ENCODE measurements around the gene MT1E.
A peak's percentile ranks its signal among the peaks of the same experiment; 100 is the strongest.

The MT1E gene

DNA sequence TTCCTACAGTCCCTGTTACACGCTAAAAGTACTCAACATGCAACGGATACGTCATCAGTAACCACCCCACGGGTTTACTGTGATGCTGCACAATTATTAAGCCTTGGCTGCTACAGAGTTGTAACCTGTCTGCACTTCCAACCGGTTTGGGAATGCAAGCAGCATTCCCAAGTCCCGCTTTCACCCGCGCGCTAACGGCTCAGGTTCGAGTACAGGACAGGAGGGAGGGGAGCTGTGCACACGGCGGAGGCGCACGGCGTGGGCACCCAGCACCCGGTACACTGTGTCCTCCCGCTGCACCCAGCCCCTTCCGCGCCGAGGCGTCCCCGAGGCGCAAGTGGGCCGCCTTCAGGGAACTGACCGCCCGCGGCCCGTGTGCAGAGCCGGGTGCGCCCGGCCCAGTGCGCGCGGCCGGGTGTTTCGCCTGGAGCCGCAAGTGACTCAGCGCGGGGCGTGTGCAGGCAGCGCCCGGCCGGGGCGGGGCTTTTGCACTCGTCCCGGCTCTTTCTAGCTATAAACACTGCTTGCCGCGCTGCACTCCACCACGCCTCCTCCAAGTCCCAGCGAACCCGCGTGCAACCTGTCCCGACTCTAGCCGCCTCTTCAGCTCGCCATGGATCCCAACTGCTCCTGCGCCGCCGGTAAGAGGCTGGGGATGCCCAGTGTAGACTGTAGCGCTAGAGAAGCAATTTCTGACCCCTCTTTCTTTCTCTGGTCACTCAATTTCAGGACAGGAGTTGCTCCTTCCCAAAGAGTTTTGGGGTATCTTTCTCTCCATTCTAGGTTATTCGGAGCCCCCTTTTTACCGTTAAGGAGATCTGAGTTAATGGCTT, 17.3 kb upstream of the MT1E start, which contains the start of gene MT2A:
Gene MT2A, plus strand, starts transcription at position 542 of the 833 bp plus-strand sequence. Its CDS starts 72 bp downstream, at position 614.
- H3K9me3 ChIP-seq (ENCODE audit: control insufficient read depth in 1 of 2, low read length in 2 of 2): no peaks in the 10 kb centered on the region
- H3K36me3 ChIP-seq (ENCODE audit: control insufficient read depth in 1 of 2, insufficient read depth in 2 of 2, low read length in 2 of 2): peaks cover 0 to 7% of the 10 kb centered on the region in 2 donors
- peak within 1 kb of the TSS; percentile 96 for H3K27ac ChIP-seq (ENCODE audit: low read length)
- peak within 1 kb of the TSS; percentile 82 to 91 for H3K4me3 ChIP-seq (ENCODE audit: low read depth in 1 of 2, low read length in 2 of 2)
- H3K4me1 ChIP-seq (ENCODE audit: control insufficient read depth in 1 of 2, insufficient read depth in 2 of 2, low read length in 2 of 2): peaks cover 3 to 10% of the 10 kb centered on the region in 2 donors
- no peaks in the 10 kb centered on the region for H3K27me3 ChIP-seq (ENCODE audit: low read depth, low read length)

DNA sequence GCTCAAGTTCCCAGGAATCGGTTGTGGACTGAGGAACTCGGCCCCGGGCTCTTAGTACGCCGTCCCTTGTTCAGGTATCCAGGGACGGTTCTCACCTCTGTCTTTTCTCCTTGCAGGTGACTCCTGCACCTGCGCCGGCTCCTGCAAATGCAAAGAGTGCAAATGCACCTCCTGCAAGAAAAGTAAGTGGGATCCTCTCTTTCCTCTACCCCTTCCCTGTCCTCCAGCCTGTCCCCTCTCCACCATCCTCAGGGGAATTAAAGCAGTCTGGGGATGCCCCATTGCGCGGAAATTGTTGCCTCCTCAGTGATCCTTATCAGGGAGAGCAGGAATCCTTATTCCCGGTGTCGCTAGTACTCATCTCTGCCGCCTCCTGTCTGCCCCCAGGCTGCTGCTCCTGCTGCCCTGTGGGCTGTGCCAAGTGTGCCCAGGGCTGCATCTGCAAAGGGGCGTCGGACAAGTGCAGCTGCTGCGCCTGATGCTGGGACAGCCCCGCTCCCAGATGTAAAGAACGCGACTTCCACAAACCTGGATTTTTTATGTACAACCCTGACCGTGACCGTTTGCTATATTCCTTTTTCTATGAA, 16.6 kb upstream of the MT1E start:
- Histone ChIP-seq H3K27me3 (ENCODE audit: low read depth, low read length) (no peaks in the 10 kb centered on the region), H3K9me3 (ENCODE audit: control insufficient read depth in 1 of 2, low read length in 2 of 2) (no peaks in the 10 kb centered on the region), H3K27ac (ENCODE audit: low read length) (peak overlapping the region; percentile 96), H3K36me3 (ENCODE audit: control insufficient read depth in 1 of 2, insufficient read depth in 2 of 2, low read length in 2 of 2) (peaks cover 0 to 7% of the 10 kb centered on the region in 2 donors), H3K4me3 (ENCODE audit: low read depth in 1 of 2, low read length in 2 of 2) (peak overlapping the region; percentile 82 to 91), H3K4me1 (ENCODE audit: control insufficient read depth in 1 of 2, insufficient read depth in 2 of 2, low read length in 2 of 2) (peaks cover 3 to 10% of the 10 kb centered on the region in 2 donors)

DNA sequence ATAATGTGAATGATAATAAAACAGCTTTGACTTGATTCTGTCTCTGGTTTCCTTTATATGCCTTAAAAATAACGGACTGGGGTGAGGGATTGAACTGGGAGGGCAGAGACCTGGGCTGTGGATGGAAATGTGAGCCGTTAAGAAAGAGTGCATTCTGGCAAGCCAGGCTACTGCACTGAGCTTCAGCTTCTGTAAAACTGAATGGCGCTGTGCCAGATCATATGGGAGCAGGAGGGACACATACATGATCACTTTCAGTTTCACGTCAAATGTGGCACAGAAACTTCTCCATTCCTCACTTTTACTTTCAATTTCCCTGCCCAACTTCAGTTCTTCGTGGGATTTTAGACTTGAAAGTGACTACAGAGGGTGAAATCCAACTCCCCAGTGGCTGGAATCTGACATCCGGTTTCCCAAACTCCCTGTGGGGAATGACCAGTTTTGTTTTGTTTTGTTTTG, 16.1 kb upstream of the MT1E start:
- H3K27me3 ChIP-seq (ENCODE audit: low read depth, low read length): no peaks in the 10 kb centered on the region
- H3K36me3 ChIP-seq (ENCODE audit: control insufficient read depth in 1 of 2, insufficient read depth in 2 of 2, low read length in 2 of 2): peaks cover 0 to 7% of the 10 kb centered on the region in 2 donors
- H3K9me3 ChIP-seq (ENCODE audit: control insufficient read depth in 1 of 2, low read length in 2 of 2): no peaks in the 10 kb centered on the region
- H3K27ac ChIP-seq (ENCODE audit: low read length): peak overlapping the region; percentile 96
- peaks cover 3 to 10% of the 10 kb centered on the region in 2 donors for H3K4me1 ChIP-seq (ENCODE audit: control insufficient read depth in 1 of 2, insufficient read depth in 2 of 2, low read length in 2 of 2)
- H3K4me3 ChIP-seq (ENCODE audit: low read depth in 1 of 2, low read length in 2 of 2): peak overlapping the region; percentile 82 to 91

DNA sequence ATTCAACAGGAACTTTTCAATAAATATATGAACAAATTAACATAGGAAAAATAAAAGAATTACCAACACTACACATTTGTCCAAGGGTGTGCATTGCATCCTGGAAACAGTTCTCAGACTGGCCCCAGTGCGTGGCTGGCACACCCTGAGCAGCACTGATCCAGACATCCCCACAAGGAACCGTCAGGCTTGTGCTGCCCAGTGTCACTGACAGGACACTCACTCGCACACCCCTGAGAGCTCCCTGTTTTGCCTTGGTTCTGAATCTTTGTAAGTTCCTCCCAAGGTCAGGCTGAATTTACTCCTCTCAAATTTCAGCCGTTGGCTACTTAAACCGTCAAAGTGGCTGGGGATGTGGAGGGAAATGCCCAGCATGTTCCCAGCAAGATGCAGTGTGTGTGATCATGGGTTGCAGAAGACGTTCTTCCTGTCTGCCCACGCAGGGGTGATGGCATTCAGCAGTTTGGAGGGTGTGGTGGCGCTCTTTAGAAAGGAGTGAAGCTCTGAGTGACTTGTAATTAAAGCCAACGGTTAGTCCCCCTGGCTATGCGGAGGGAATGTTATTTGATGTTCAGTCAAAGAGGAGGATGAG, 15.5 kb upstream of the MT1E start:
- Histone ChIP-seq H3K4me1 (ENCODE audit: control insufficient read depth in 1 of 2, insufficient read depth in 2 of 2, low read length in 2 of 2) (peaks cover 3 to 10% of the 10 kb centered on the region in 2 donors), H3K9me3 (ENCODE audit: control insufficient read depth in 1 of 2, low read length in 2 of 2) (no peaks in the 10 kb centered on the region), H3K36me3 (ENCODE audit: control insufficient read depth in 1 of 2, insufficient read depth in 2 of 2, low read length in 2 of 2) (peaks cover 0 to 7% of the 10 kb centered on the region in 2 donors), H3K4me3 (ENCODE audit: low read depth in 1 of 2, low read length in 2 of 2) (peak overlapping the region; percentile 82 to 91), H3K27ac (ENCODE audit: low read length) (peak overlapping the region; percentile 96), H3K27me3 (ENCODE audit: low read depth, low read length) (no peaks in the 10 kb centered on the region)

DNA sequence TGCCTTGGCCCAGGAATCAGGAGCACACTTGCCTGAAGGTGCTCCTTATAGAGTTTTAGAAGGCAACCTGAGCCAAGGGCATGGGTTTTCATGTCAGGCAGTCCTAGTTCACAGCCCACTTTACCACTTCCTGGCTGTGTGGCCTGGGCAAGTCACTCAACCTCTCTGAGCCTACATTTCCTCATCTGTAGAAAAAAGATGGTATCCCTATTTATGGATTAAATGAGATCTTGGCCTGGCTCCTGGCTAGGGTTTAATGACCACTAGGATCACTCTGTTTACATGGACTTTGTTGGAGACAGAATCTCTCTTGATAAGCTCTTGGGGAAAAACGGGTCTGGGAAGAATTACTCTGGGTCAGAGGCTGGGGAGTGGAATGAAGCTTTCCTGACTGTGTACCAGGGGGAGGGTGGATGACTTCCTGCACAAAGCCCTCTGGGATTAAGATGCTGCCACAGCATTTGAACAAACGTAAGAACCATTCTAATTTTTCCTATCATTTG, 14.9 kb upstream of the MT1E start:
- Histone ChIP-seq H3K9me3 (ENCODE audit: control insufficient read depth in 1 of 2, low read length in 2 of 2) (no peaks in the 10 kb centered on the region), H3K27ac (ENCODE audit: low read length) (peak overlapping the region; percentile 96), H3K36me3 (ENCODE audit: control insufficient read depth in 1 of 2, insufficient read depth in 2 of 2, low read length in 2 of 2) (peaks cover 0 to 7% of the 10 kb centered on the region in 2 donors), H3K27me3 (ENCODE audit: low read depth, low read length) (no peaks in the 10 kb centered on the region), H3K4me1 (ENCODE audit: control insufficient read depth in 1 of 2, insufficient read depth in 2 of 2, low read length in 2 of 2) (peaks cover 3 to 10% of the 10 kb centered on the region in 2 donors), H3K4me3 (ENCODE audit: low read depth in 1 of 2, low read length in 2 of 2) (peak overlapping the region in 1 of 2 donors; percentile 91)

DNA sequence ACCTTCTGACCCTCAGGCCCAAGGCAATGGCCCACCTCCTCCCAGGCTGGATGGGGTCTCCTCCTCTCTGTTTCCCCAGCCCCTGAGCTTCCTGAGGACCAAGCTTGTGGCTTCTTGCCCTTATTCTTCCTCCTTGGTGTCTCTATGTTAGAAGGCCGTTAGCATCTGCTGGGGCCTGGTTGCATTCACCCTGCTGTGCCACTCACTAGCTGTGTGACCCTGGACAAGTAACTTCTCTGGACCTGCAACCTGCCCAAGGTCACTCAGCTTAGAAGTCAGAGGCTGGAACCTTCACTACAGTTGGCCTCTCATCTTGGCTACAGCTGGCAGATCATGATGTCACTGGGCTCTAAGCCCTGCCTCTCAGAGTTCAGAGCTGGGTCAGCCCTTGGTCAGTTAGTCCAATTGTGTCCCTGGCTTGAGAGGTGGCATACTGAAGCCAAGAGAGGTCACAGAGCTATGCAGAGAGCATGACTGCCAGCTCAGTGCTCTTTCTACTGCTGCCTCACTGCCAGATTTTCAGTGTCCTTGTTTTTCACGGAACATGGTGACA, 14.2 kb upstream of the MT1E start:
- Histone ChIP-seq H3K27ac (ENCODE audit: low read length) (peak overlapping the region; percentile 96), H3K4me1 (ENCODE audit: control insufficient read depth in 1 of 2, insufficient read depth in 2 of 2, low read length in 2 of 2) (peaks cover 3 to 10% of the 10 kb centered on the region in 2 donors), H3K36me3 (ENCODE audit: control insufficient read depth in 1 of 2, insufficient read depth in 2 of 2, low read length in 2 of 2) (peaks cover 0 to 7% of the 10 kb centered on the region in 2 donors), H3K9me3 (ENCODE audit: control insufficient read depth in 1 of 2, low read length in 2 of 2) (no peaks in the 10 kb centered on the region), H3K4me3 (ENCODE audit: low read depth in 1 of 2, low read length in 2 of 2) (no peak overlapping the region), H3K27me3 (ENCODE audit: low read depth, low read length) (no peaks in the 10 kb centered on the region)

DNA sequence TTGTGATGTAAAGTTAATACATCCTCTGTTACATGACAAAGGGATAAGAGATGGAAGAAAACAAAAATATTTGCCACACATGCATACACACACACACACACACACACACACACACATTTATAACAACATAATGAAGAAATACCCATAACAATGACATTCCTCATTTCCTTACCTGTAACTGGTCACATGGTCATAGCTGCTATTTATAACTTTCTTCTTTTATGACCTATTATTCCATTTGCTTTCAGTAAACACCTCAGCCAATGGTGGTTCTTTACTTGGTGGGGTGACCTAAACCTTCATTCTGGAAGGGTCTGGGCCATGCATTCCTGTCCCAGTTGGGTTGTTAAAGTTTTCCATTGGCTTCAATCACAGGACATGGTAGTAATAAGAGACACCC, 11.9 kb upstream of the MT1E start:
- no peaks in the 10 kb centered on the region for H3K9me3 ChIP-seq (ENCODE audit: control insufficient read depth in 1 of 2, low read length in 2 of 2)
- H3K4me1 ChIP-seq (ENCODE audit: control insufficient read depth in 1 of 2, insufficient read depth in 2 of 2, low read length in 2 of 2): peaks cover 0 to 18% of the 10 kb centered on the region in 2 donors

DNA sequence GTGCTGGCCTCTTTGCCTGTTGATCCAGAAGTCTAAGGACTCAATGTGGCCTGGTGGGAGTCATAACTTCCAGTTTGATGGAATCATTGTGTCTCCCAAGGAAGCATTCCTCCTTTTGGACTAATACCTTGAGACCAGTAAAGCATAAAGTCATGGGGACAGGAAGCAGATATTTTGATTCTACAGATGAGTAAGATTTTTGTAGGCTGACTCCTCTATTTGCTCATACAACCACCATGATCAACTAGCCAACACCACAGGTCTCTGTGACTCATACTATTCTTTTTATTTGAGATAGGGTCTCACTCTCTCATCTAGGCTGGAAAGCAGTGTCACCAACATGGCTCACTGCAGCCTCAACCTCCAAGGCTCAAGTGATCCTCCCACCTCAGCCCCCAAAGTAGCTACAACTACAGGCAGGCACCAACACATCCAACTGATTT, 11.0 kb upstream of the MT1E start:
- Histone ChIP-seq H3K27me3 (ENCODE audit: low read depth, low read length) (no peaks in the 10 kb centered on the region), H3K4me1 (ENCODE audit: control insufficient read depth in 1 of 2, insufficient read depth in 2 of 2, low read length in 2 of 2) (peaks cover 0 to 18% of the 10 kb centered on the region in 2 donors), H3K9me3 (ENCODE audit: control insufficient read depth in 1 of 2, low read length in 2 of 2) (no peaks in the 10 kb centered on the region), H3K4me3 (ENCODE audit: low read depth in 1 of 2, low read length in 2 of 2) (no peak overlapping the region), H3K27ac (ENCODE audit: low read length) (no peak overlapping the region), H3K36me3 (ENCODE audit: control insufficient read depth in 1 of 2, insufficient read depth in 2 of 2, low read length in 2 of 2) (no peaks in the 10 kb centered on the region)

More for the DNA sequence above, 11.9 kb upstream of the MT1E start:
- Histone ChIP-seq H3K27ac (ENCODE audit: low read length) (no peak overlapping the region), H3K36me3 (ENCODE audit: control insufficient read depth in 1 of 2, insufficient read depth in 2 of 2, low read length in 2 of 2) (no peaks in the 10 kb centered on the region), H3K4me3 (ENCODE audit: low read depth in 1 of 2, low read length in 2 of 2) (no peak overlapping the region), H3K27me3 (ENCODE audit: low read depth, low read length) (no peaks in the 10 kb centered on the region)

DNA sequence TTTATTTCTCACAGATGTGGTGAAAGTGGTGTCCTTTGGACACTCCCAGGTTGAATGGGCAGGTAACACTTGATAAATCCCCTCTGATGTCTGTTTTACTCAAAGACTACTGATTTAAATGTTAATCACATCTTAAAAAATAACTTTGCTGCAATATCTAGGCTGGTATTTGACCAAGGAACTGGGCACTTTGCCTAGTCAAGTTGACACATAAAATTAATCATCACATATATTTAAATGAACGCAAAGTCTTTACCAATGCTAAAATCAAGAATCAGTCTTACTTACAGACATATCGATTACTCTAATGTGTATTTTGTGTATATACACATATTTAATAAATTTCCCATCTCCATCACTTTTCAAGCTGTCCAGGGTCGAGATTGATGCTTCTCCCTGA, 10.2 kb upstream of the MT1E start:
- Histone ChIP-seq H3K36me3 (ENCODE audit: control insufficient read depth in 1 of 2, insufficient read depth in 2 of 2, low read length in 2 of 2) (no peaks in the 10 kb centered on the region), H3K4me3 (ENCODE audit: low read depth in 1 of 2, low read length in 2 of 2) (no peak overlapping the region), H3K9me3 (ENCODE audit: control insufficient read depth in 1 of 2, low read length in 2 of 2) (no peaks in the 10 kb centered on the region), H3K27ac (ENCODE audit: low read length) (no peak overlapping the region), H3K27me3 (ENCODE audit: low read depth, low read length) (no peaks in the 10 kb centered on the region), H3K4me1 (ENCODE audit: control insufficient read depth in 1 of 2, insufficient read depth in 2 of 2, low read length in 2 of 2) (peaks cover 0 to 18% of the 10 kb centered on the region in 2 donors)

DNA sequence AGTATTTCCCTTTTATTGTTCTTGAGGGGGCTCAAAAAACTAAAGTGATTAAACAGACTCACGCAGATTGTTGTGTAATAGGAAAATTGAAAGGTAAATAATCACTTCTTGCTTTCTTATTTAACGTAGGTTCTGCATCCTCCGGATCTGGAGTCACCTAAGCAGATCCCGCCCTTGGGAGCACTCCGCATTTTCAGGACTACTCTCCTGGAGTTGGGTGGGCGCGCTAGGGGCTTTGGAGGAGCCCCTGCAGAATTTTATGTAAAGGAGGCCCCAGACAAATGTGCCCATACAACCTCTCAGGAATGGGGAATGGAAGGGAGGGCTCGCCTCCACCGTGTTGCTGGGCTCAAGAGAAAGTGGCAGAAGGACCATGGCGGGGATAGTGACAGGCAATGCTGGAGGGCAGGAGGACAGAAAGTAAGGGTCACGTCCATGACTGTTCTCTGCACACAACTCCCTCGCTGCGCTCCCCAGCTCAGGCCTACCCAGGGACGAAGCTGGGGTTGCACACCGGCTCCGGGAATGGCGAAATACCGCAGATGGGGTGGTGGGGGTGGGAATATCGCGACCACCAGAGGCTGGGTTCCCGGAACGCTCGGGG, 8.9 kb upstream of the MT1E start:
- Histone ChIP-seq H3K27me3 (ENCODE audit: low read depth, low read length) (no peaks in the 10 kb centered on the region), H3K4me3 (ENCODE audit: low read depth in 1 of 2, low read length in 2 of 2) (peak overlapping the region; percentile 55 to 71), H3K4me1 (ENCODE audit: control insufficient read depth in 1 of 2, insufficient read depth in 2 of 2, low read length in 2 of 2) (peaks cover 0 to 13% of the 10 kb centered on the region in 2 donors), H3K36me3 (ENCODE audit: control insufficient read depth in 1 of 2, insufficient read depth in 2 of 2, low read length in 2 of 2) (no peaks in the 10 kb centered on the region), H3K27ac (ENCODE audit: low read length) (no peak overlapping the region), H3K9me3 (ENCODE audit: control insufficient read depth in 1 of 2, low read length in 2 of 2) (no peaks in the 10 kb centered on the region)

Data from muscle layer of duodenum (tissue), 2 donors.